SK-N-SH (cell line): ENCODE data around the gene IFNL2.

ENCODE experiments used
- CTCF ChIP-seq: fragments of 200-600 bp; sonication (generic); IDR thresholded peaks from 2 replicates; pipeline ENCODE4 v1.6.1; 2017; ENCODE audit warnings: antibody characterized with exemption, mild to moderate bottlenecking, moderate library complexity
- EP300 ChIP-seq, 2 experiments: IDR thresholded peaks; 2 replicates each; pipeline versions ENCODE4 v1.4.0 to v1.6.1; 2012; ENCODE audit warnings: borderline replicate concordance in 1 of 2, low read depth in 1 of 2, low read length in 1 of 2
- FOSL2 ChIP-seq: IDR thresholded peaks from 2 replicates; pipeline ENCODE4 v1.4.0; 2012; ENCODE audit warnings: low read depth, mild to moderate bottlenecking, moderate library complexity, borderline replicate concordance
- FOXJ3 ChIP-seq: sonication (generic); formaldehyde crosslinking; IDR thresholded peaks from 2 replicates; pipeline ENCODE4 v1.5.1; 2020; ENCODE audit warnings: mild to moderate bottlenecking, missing genetic modification reagents
- GABPA ChIP-seq: IDR thresholded peaks from 2 replicates; pipeline ENCODE4 v1.4.0; 2012; ENCODE audit warnings: low read depth, mild to moderate bottlenecking
- NFIC ChIP-seq: IDR thresholded peaks from 2 replicates; pipeline ENCODE4 v1.4.0; 2012; ENCODE audit warnings: borderline replicate concordance
- POLR2AphosphoS5 ChIP-seq: IDR thresholded peaks from 2 replicates; pipeline ENCODE4 v1.6.1; 2012; ENCODE audit warnings: low read depth, low read length
- YY1 ChIP-seq: IDR thresholded peaks from 2 replicates; pipeline ENCODE4 v1.4.0; 2012; ENCODE audit warnings: low read depth, mild to moderate bottlenecking

GRCh38 chr19:39304701-39305571 lies 36.7 kb downstream of the IFNL2 start:
- TF ChIP-seq CTCF (no peak), YY1 (no peak), FOXJ3 (CRISPR knock-in tag) (no peak), FOSL2 (no peak), EP300 (IDR thresholded peaks at IDR 0.05; ENCODE audit: borderline replicate concordance in 1 of 2, low read depth in 1 of 2, low read length in 1 of 2) (no peak), GABPA (no peak), POLR2AphosphoS5 (no peak), NFIC (no peak)
